ENCODE data around the gene CTXND1. TPM values are rescaled to one million over a fixed set of nuclear protein-coding genes. Genes with fewer than 3 reads are reported as not detected.

Gene CTXND1
- polyA plus RNA-seq, 1 donor: 11.0 TPM

GRCh38 chr15:80182611-80183261 is 69.3 kb downstream of the CTXND1 start:
- DNase-seq: no peak

- no peak for DNase-seq
Observed at GRCh38 chr15:80180986-80181385, 71.0 kb downstream of the CTXND1 start.

GRCh38 chr15:80180468-80180867 is 71.5 kb downstream of the CTXND1 start:
- no peak for DNase-seq

GRCh38 chr15:80179935-80180334 is 72.1 kb downstream of the CTXND1 start:
- DNase-seq: no peak

GRCh38 chr15:80179025-80179759 is 72.8 kb downstream of the CTXND1 start:
- no peak for DNase-seq

GRCh38 chr15:80177156-80177555 is 74.9 kb downstream of the CTXND1 start:
- DNase-seq: no peak

GRCh38 chr15:80176443-80176842 is 75.6 kb downstream of the CTXND1 start:
- no peak for DNase-seq

- no peak for DNase-seq
Observed at GRCh38 chr15:80175436-80175835, 76.6 kb downstream of the CTXND1 start.

GRCh38 chr15:80174017-80174746 is 77.8 kb downstream of the CTXND1 start:
- no peak for DNase-seq

GRCh38 chr15:80173022-80173759 is 78.8 kb downstream of the CTXND1 start:
- DNase-seq: peak; percentile 51

GRCh38 chr15:80172401-80172800 is 79.6 kb downstream of the CTXND1 start:
- DNase-seq: no peak

GRCh38 chr15:80171787-80172186 is 80.2 kb downstream of the CTXND1 start:
- no peak for DNase-seq

GRCh38 chr15:80170596-80170995 is 81.4 kb downstream of the CTXND1 start:
- no peak for DNase-seq

GRCh38 chr15:80169768-80170357 is 82.2 kb downstream of the CTXND1 start:
- no peak for DNase-seq

GRCh38 chr15:80168421-80168820 is 83.6 kb downstream of the CTXND1 start:
- no peak for DNase-seq

- DNase-seq: no peak
Observed at GRCh38 chr15:80167936-80168335, 84.1 kb downstream of the CTXND1 start.

GRCh38 chr15:80163897-80164296 is 88.1 kb downstream of the CTXND1 start:
- no peak for DNase-seq

GRCh38 chr15:80163217-80163616 is 88.8 kb downstream of the CTXND1 start:
- DNase-seq: no peak

GRCh38 chr15:80162059-80162554 is 89.9 kb downstream of the CTXND1 start:
- DNase-seq: no peak

- DNase-seq: no peak
Observed at GRCh38 chr15:80161468-80162016, 90.5 kb downstream of the CTXND1 start.

GRCh38 chr15:80160570-80161156 is 91.3 kb downstream of the CTXND1 start:
- DNase-seq: no peak
